Smooth muscle cell (in vitro differentiated cells): ENCODE measurements around the gene MAPT. TPM values are rescaled to one million over a fixed set of nuclear protein-coding genes. Genes with fewer than 3 reads are reported as not detected.

Experiments
- DNase-seq: peaks from one replicate; lab custom pipeline; 2025; ENCODE audit not compliant: unreplicated experiment; lab: John Stamatoyannopoulos, UW
- H2AFZ ChIP-seq: fragments of 200-600 bp; sonication (generic); 2 replicates; pipeline ENCODE4 v1.6.0; 2016; ENCODE audit warnings: antibody characterized with exemption, low read depth, mild to moderate bottlenecking
- H3F3A ChIP-seq: fragments of 200-600 bp; sonication (generic); 2 replicates; pipeline ENCODE4 v1.6.0; 2017; ENCODE audit warnings: antibody characterized with exemption, low read depth
- H3K27ac ChIP-seq: fragments of 200-600 bp; sonication (generic); 2 replicates; pipeline ENCODE4 v1.5.1; 2016; ENCODE audit warnings: low read depth, mild to moderate bottlenecking
- H3K27me3 ChIP-seq: fragments of 200-600 bp; sonication (generic); 2 replicates; pipeline ENCODE4 v1.6.1; 2016; ENCODE audit warnings: low read depth, mild to moderate bottlenecking
- H3K36me3 ChIP-seq: fragments of 200-600 bp; sonication (generic); 2 replicates; pipeline ENCODE4 v1.5.1; 2016; ENCODE audit warnings: low read depth
- H3K4me1 ChIP-seq: fragments of 200-600 bp; sonication (generic); 2 replicates; pipeline ENCODE4 v1.5.1; 2016; ENCODE audit warnings: low read depth
- H3K4me2 ChIP-seq: fragments of 200-600 bp; sonication (generic); 2 replicates; pipeline ENCODE4 v1.6.0; 2016; ENCODE audit warnings: mild to moderate bottlenecking
- H3K4me3 ChIP-seq: fragments of 200-600 bp; sonication (generic); 2 replicates; pipeline ENCODE4 v1.5.1; 2016; ENCODE audit warnings: mild to moderate bottlenecking
- H3K79me2 ChIP-seq: fragments of 200-600 bp; sonication (generic); 2 replicates; pipeline ENCODE4 v1.6.0; 2016; ENCODE audit warnings: low read depth, mild to moderate bottlenecking
- H3K9ac ChIP-seq: fragments of 200-600 bp; sonication (generic); 2 replicates; pipeline ENCODE4 v1.6.0; 2016; ENCODE audit warnings: low read depth
- H3K9me3 ChIP-seq: fragments of 200-600 bp; sonication (generic); replicated peaks from 2 replicates; pipeline ENCODE4 v1.5.1; 2016; ENCODE audit warnings: low read depth
- H4K20me1 ChIP-seq: fragments of 200-600 bp; sonication (generic); 2 replicates; pipeline ENCODE4 v1.6.0; 2016; ENCODE audit warnings: low read depth
- CTCF ChIP-seq: fragments of 200-600 bp; sonication (generic); IDR thresholded peaks from 2 replicates; pipeline ENCODE4 v1.5.1; 2017; ENCODE audit warnings: borderline replicate concordance, mild to moderate bottlenecking, antibody characterized with exemption; ENCODE audit not compliant: insufficient read depth, poor library complexity, severe bottlenecking
- WGBS: methylation state at CpG from one replicate; pipeline ENCODE4 v1.1.7; 2016; ENCODE audit warnings: low lambda C conversion rate; 5-methylcytosine and 5-hydroxymethylcytosine counted together
- polyA plus RNA-seq: library from polyadenylated mRNA; unstranded; fragments of >200 nt; fragmentation: Nextera tagmentation; extraction: Ambion mirVana; gene quantifications from 2 replicates; pipeline ENCODE4 v1.2.1, GENCODE V29; 2016
- total RNA-seq: library from RNA; depleted of rRNA; stranded (reverse); fragments of >200 nt; gene quantifications from 2 replicates; pipeline ENCODE4 v1.2.3, GENCODE V29; 2014

Gene MAPT
- total and polyA plus RNA-seq, 2 experiments from 2014 or later: 0.49 to 1.7 TPM

- H3K4me3 ChIP-seq: no peak overlapping the region
- 55% methylated on average over 5 of the region's 5 CpGs for WGBS
- no peak for TF ChIP-seq CTCF
Measured at GRCh38 chr17:45888392-45888791, 6.0 kb upstream of the MAPT start.

GRCh38 chr17:45889579-45889978 lies 4.8 kb upstream of the MAPT start:
- Histone ChIP-seq H3K27me3 (peaks cover 14% of the 10 kb centered on the region), H3K4me3 (no peak overlapping the region), H3K79me2 (no peaks in the 10 kb centered on the region), H2AFZ (no peak overlapping the region), H3K36me3 (no peaks in the 10 kb centered on the region), H3F3A (peaks cover 4% of the 10 kb centered on the region), H3K4me1 (peaks cover 6% of the 10 kb centered on the region), H3K27ac (no peak overlapping the region), H3K4me2 (no peak overlapping the region), H3K9ac (no peak overlapping the region), H3K9me3 (no peaks in the 10 kb centered on the region), H4K20me1 (no peaks in the 10 kb centered on the region)
- DNase-seq: no peak
- WGBS: 45% methylated on average over 4 of the region's 4 CpGs
- no peak for TF ChIP-seq CTCF

More at GRCh38 chr17:45888392-45888791, 6.0 kb upstream of the MAPT start:
- H4K20me1 ChIP-seq: no peaks in the 10 kb centered on the region
- peaks cover 13% of the 10 kb centered on the region for H3K27me3 ChIP-seq
- no peak overlapping the region for H3K4me2 ChIP-seq
- DNase-seq: no peak
- H3K36me3 ChIP-seq: no peaks in the 10 kb centered on the region
- peaks cover under 1% of the 10 kb centered on the region for H3F3A ChIP-seq
- H3K9ac ChIP-seq: no peak overlapping the region
- H3K9me3 ChIP-seq: no peaks in the 10 kb centered on the region
- H2AFZ ChIP-seq: no peak overlapping the region
- H3K79me2 ChIP-seq: no peaks in the 10 kb centered on the region
- H3K4me1 ChIP-seq: no peaks in the 10 kb centered on the region
- H3K27ac ChIP-seq: no peak overlapping the region

GRCh38 chr17:45893725-45894021 lies 681 bp upstream of the MAPT start:
- Histone ChIP-seq H3K9me3 (no peaks in the 10 kb centered on the region), H3K4me3 (peak overlapping the region; percentile 85), H3K4me2 (peak overlapping the region; percentile 100), H3K36me3 (no peaks in the 10 kb centered on the region), H3K27me3 (peaks cover 52% of the 10 kb centered on the region), H3F3A (peaks cover 4% of the 10 kb centered on the region), H3K9ac (no peak overlapping the region), H2AFZ (peak overlapping the region; percentile 95), H3K4me1 (peaks cover 8% of the 10 kb centered on the region), H4K20me1 (peaks cover 4% of the 10 kb centered on the region), H3K79me2 (no peaks in the 10 kb centered on the region), H3K27ac (no peak overlapping the region)
- 77% methylated on average over 7 of the region's 7 CpGs for WGBS
- no peak for DNase-seq
- no peak for TF ChIP-seq CTCF

GRCh38 chr17:45895304-45895968 lies 1.1 kb downstream of the MAPT start:
- Histone ChIP-seq H3F3A (peaks cover 4% of the 10 kb centered on the region), H2AFZ (no peak overlapping the region), H3K36me3 (no peaks in the 10 kb centered on the region), H3K27me3 (peaks cover 63% of the 10 kb centered on the region), H3K4me1 (peaks cover 8% of the 10 kb centered on the region), H4K20me1 (peaks cover 4% of the 10 kb centered on the region), H3K4me2 (peak overlapping the region; percentile 100), H3K9me3 (no peaks in the 10 kb centered on the region), H3K27ac (no peak overlapping the region), H3K4me3 (peak overlapping the region; percentile 85), H3K79me2 (no peaks in the 10 kb centered on the region), H3K9ac (no peak overlapping the region)
- 3% methylated on average over 52 of the region's 63 CpGs for WGBS
- no peak for DNase-seq
- TF ChIP-seq CTCF: no peak
